SK-N-SH (cell line): ENCODE data around the gene TRAPPC2L. TPM values are rescaled to one million over a fixed set of nuclear protein-coding genes. Genes with fewer than 3 reads are reported as not detected.

Experiments used
- CTCF ChIA-PET: fragments of 300-600, 350-600 bp; formaldehyde crosslinking; extraction: SDS; loops from one replicate; lab custom pipeline; 2021; lab: Yijun Ruan, JAX
- POLR2A ChIA-PET: fragments of 350-600 bp; sonication (Branson Sonifier 250); formaldehyde crosslinking; extraction: SDS; loops from one replicate; lab custom pipeline; 2020; ENCODE audit warnings: antibody characterized with exemption, inconsistent platforms; lab: Yijun Ruan, JAX
- DNase-seq: peaks from one replicate; pipeline ENCODE4 v3.0.0; 2012
- H2AFZ ChIP-seq: fragments of 200-600 bp; sonication (generic); 2 replicates; pipeline ENCODE4 v1.8.1; 2016; ENCODE audit warnings: antibody characterized with exemption, mild to moderate bottlenecking, low read depth
- H3F3A ChIP-seq: fragments of 200-600 bp; sonication (generic); replicated peaks from 2 replicates; pipeline ENCODE3; 2016; ENCODE audit warnings: antibody characterized with exemption, mild to moderate bottlenecking; ENCODE audit not compliant: insufficient read depth
- H3K27ac ChIP-seq, 2 experiments: fragments of 200-500 bp in 1 of 2; fragments of 200-600 bp in 1 of 2; sonication (Bioruptor generic) in 1 of 2; sonication (generic), shearing (Covaris generic) in 1 of 2; 2 replicates each; pipeline versions ENCODE4 v1.5.1 to v1.6.1; 2014 to 2016; ENCODE audit warnings: low read depth in 2 of 2, inconsistent platforms in 1 of 2, low read length in 1 of 2, mild to moderate bottlenecking in 1 of 2, mixed read lengths in 1 of 2
- H3K27me3 ChIP-seq: fragments of 200-600 bp; sonication (generic), shearing (Covaris generic); 2 replicates; pipeline ENCODE4 v1.6.1; 2016; ENCODE audit warnings: mixed run types; ENCODE audit not compliant: insufficient read depth
- H3K36me3 ChIP-seq, 2 experiments: fragments of 200-500 bp in 1 of 2; fragments of 200-600 bp in 1 of 2; sonication (Bioruptor generic) in 1 of 2; sonication (generic) in 1 of 2; replicated peaks in 1 of 2; 2 replicates each; pipeline versions ENCODE3 to v1.5.1; 2014 to 2016; ENCODE audit warnings: low read length in 1 of 2, mild to moderate bottlenecking in 1 of 2; ENCODE audit not compliant: insufficient read depth in 2 of 2, control insufficient read depth in 1 of 2
- H3K4me1 ChIP-seq, 2 experiments: fragments of 200-500 bp in 1 of 2; fragments of 200-600 bp in 1 of 2; sonication (Bioruptor generic) in 1 of 2; sonication (generic), shearing (Covaris generic) in 1 of 2; 2 replicates each; pipeline versions ENCODE4 v1.5.1 to v1.6.1; 2014 to 2016; ENCODE audit warnings: low read depth in 1 of 2, low read length in 1 of 2, mixed run types in 1 of 2; ENCODE audit not compliant: insufficient read depth in 2 of 2, control insufficient read depth in 1 of 2
- H3K4me2 ChIP-seq: fragments of 200-600 bp; sonication (generic), shearing (Covaris generic); 2 replicates; pipeline ENCODE4 v1.6.1; 2017; ENCODE audit warnings: mixed run types
- H3K4me3 ChIP-seq, 2 experiments: fragments of 200-500 bp in 1 of 2; fragments of 200-600 bp in 1 of 2; sonication (Bioruptor generic) in 1 of 2; sonication (generic), shearing (Covaris generic) in 1 of 2; 2 replicates each; pipeline versions ENCODE4 v1.5.1 to v1.8.1; 2014 to 2016; ENCODE audit warnings: low read depth in 2 of 2, inconsistent platforms in 1 of 2, low read length in 1 of 2, mild to moderate bottlenecking in 1 of 2, mixed read lengths in 1 of 2, moderate library complexity in 1 of 2
- H3K79me2 ChIP-seq: fragments of 200-600 bp; sonication (generic); 2 replicates; pipeline ENCODE4 v1.8.1; 2017; ENCODE audit warnings: mild to moderate bottlenecking; ENCODE audit not compliant: insufficient read depth
- H3K9ac ChIP-seq: fragments of 200-600 bp; sonication (generic); 2 replicates; pipeline ENCODE4 v1.6.1; 2017; ENCODE audit warnings: mixed run types
- H3K9me2 ChIP-seq: fragments of 200-600 bp; sonication (generic); 2 replicates; pipeline ENCODE4 v1.6.1; 2017; ENCODE audit warnings: mixed run types
- H3K9me3 ChIP-seq: fragments of 200-600 bp; sonication (generic); 2 replicates; pipeline ENCODE4 v1.6.1; 2017; ENCODE audit warnings: mixed run types, mild to moderate bottlenecking, moderate library complexity
- H4K20me1 ChIP-seq: fragments of 200-600 bp; sonication (generic); 2 replicates; pipeline ENCODE4 v1.6.1; 2017; ENCODE audit warnings: mild to moderate bottlenecking, mixed run types; ENCODE audit not compliant: insufficient read depth
- FOSL2 ChIP-seq: IDR thresholded peaks from 2 replicates; pipeline ENCODE4 v1.4.0; 2012; ENCODE audit warnings: low read depth, mild to moderate bottlenecking, moderate library complexity, borderline replicate concordance
- NFIC ChIP-seq: IDR thresholded peaks from 2 replicates; pipeline ENCODE4 v1.4.0; 2012; ENCODE audit warnings: borderline replicate concordance
- REST ChIP-seq: IDR thresholded peaks from 2 replicates; pipeline ENCODE4 v1.6.1; 2012; ENCODE audit warnings: mild to moderate bottlenecking, low read depth, low read length, moderate library complexity
- USF1 ChIP-seq: IDR thresholded peaks from 2 replicates; pipeline ENCODE4 v1.4.0; 2012; ENCODE audit warnings: low read depth, borderline replicate concordance
- WGBS: methylation state at CpG from one replicate; pipeline ENCODE4 v1.1.6; 2017; ENCODE audit warnings: low lambda C conversion rate; 5-methylcytosine and 5-hydroxymethylcytosine counted together
- polyA plus RNA-seq, 3 experiments: library from polyadenylated mRNA; depleted of rRNA; stranded (reverse); fragments of >200 nt; gene quantifications; 2 replicates each; pipeline ENCODE4 v1.2.3, GENCODE V29; 2012

Gene TRAPPC2L
- polyA plus RNA-seq, 1 of the 3 experiments (the other 2 are of a cell fraction): 73.9 TPM

- no peaks in the 10 kb centered on the region for H3K9me3 ChIP-seq
- WGBS: 70% methylated on average over 16 of the region's 16 CpGs
Observed at GRCh38 chr16:88891083-88891482, 34.2 kb downstream of the TRAPPC2L start.

DNA sequence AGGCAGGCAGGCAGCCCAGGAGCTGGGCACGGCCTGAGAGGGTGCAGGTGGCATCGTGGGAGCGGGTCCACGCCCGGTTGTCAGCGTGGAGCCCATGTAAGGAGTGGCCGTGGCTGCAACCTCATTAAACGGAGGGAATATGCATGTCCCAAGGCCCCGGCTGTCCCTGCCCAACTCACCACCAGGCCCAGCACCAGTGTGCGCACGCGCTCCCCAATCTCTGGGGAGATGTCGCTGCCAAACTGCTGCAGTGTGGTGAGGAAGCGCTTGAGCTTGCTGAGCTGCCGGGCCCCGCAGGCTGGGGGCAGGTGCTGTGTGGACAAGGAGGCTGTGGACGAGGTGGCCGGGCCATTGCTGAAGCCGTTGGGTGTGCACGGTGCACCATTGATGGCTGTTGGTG lies 35.1 kb downstream of the TRAPPC2L start:
- H3K9me3 ChIP-seq: no peaks in the 10 kb centered on the region
- H3K36me3 ChIP-seq: no peaks in the 10 kb centered on the region
- no peak overlapping the region for H2AFZ ChIP-seq
- H3F3A ChIP-seq: no peaks in the 10 kb centered on the region
- H3K9ac ChIP-seq: no peak overlapping the region
- no peak for DNase-seq
- no peaks in the 10 kb centered on the region for H3K9me2 ChIP-seq
- no peak overlapping the region for H3K4me3 ChIP-seq
- H3K27ac ChIP-seq: no peak overlapping the region
- H3K4me1 ChIP-seq: no peaks in the 10 kb centered on the region; a peak in 1 of 4 replicates
- H3K27me3 ChIP-seq: peaks cover 42% of the 10 kb centered on the region
- WGBS: 42% methylated on average over 9 of the region's 20 CpGs
- TF ChIP-seq NFIC: no peak
- TF ChIP-seq, all 33 proteins: peak for 0
- Histone ChIP-seq H3K79me2 (no peaks in the 10 kb centered on the region), H3K4me2 (no peak overlapping the region), H4K20me1 (no peaks in the 10 kb centered on the region)
- CTCF ChIA-PET: no interaction called here
- POLR2A ChIA-PET: no interaction called here

More at GRCh38 chr16:88891083-88891482, 34.2 kb downstream of the TRAPPC2L start:
- TF ChIP-seq FOSL2 (no peak), USF1 (no peak), REST (no peak)
- Histone ChIP-seq H3K27ac (no peak overlapping the region), H3K4me2 (no peak overlapping the region), H3K4me3 (no peak overlapping the region), H3K4me1 (no peaks in the 10 kb centered on the region; a peak in 1 of 4 replicates), H3K79me2 (no peaks in the 10 kb centered on the region), H3F3A (no peaks in the 10 kb centered on the region), H3K9ac (no peak overlapping the region), H4K20me1 (no peaks in the 10 kb centered on the region), H3K36me3 (no peaks in the 10 kb centered on the region), H3K27me3 (peaks cover 32% of the 10 kb centered on the region), H2AFZ (no peak overlapping the region), H3K9me2 (no peaks in the 10 kb centered on the region)
- ChIA-PET POLR2A (no interaction called here), CTCF (interaction anchor here (1.0 to 1.4 kb wide), 2 partner anchors 33 to 276 kb away, joined by 3 to 4 read pairs; no protein-coding TSS in a partner anchor)
- DNase-seq: no peak
